Naive thymus-derived CD4-positive, alpha-beta T cell (primary cell): ENCODE measurements around the gene ALDH1A2. TPM values are rescaled to one million over a fixed set of nuclear protein-coding genes. Genes with fewer than 3 reads are reported as not detected.

ENCODE experiments used
- ATAC-seq: fragments of 150-1000 bp; cut with Tn5 transposase; 2 replicates; pipeline ENCODE4 v1.10.0; 2021; ENCODE audit warnings: mild to moderate bottlenecking, moderate library complexity
- CTCF ChIA-PET: fragments of 350-600 bp; sonication (Branson Sonifier 250); formaldehyde crosslinking; loops from one replicate; lab custom pipeline; 2021; ENCODE audit warnings: antibody characterized with exemption; lab: Charles Lee
- POLR2A ChIA-PET: fragments of 350-600 bp; sonication (Branson Sonifier 250); formaldehyde crosslinking; loops from one replicate; lab custom pipeline; 2021; ENCODE audit warnings: antibody characterized with exemption, inconsistent platforms; lab: Charles Lee
- DNase-seq, 9 donors: peaks; one replicate each; pipeline versions ENCODE4 v3.0.0 to v3.0.0-alpha.2; 2020 to 2022; ENCODE audit warnings: mixed read lengths in 1 of 9
- H3K27ac ChIP-seq: one replicate; pipeline ENCODE4 v1.7.0; 2013; ENCODE audit warnings: mild to moderate bottlenecking, low read depth, low read length, moderate library complexity
- H3K27me3 ChIP-seq, 2 donors: one replicate each; pipeline ENCODE4 v1.7.0; 2013; ENCODE audit warnings: low read length in 2 of 2, mild to moderate bottlenecking in 2 of 2, moderate library complexity in 2 of 2; ENCODE audit not compliant: control insufficient read depth in 2 of 2, insufficient read depth in 2 of 2
- H3K36me3 ChIP-seq, 3 experiments: 1 replicate in 2 of 3; 2 replicates in 1 of 3; pipeline ENCODE4 v1.7.0; 2013; ENCODE audit warnings: low read length in 3 of 3, mild to moderate bottlenecking in 3 of 3, moderate library complexity in 1 of 3; ENCODE audit not compliant: insufficient read depth in 3 of 3, control insufficient read depth in 2 of 3
- H3K4me1 ChIP-seq, 2 donors: one replicate each; pipeline ENCODE4 v1.7.0; 2013; ENCODE audit warnings: low read length in 2 of 2, mild to moderate bottlenecking in 2 of 2, moderate library complexity in 1 of 2; ENCODE audit not compliant: control insufficient read depth in 2 of 2, insufficient read depth in 2 of 2
- H3K4me3 ChIP-seq: 2 replicates; pipeline ENCODE4 v1.7.0; 2013; ENCODE audit warnings: mild to moderate bottlenecking, low read length
- H3K9me3 ChIP-seq, 3 experiments: 1 replicate in 2 of 3; 2 replicates in 1 of 3; pipeline ENCODE4 v1.7.0; 2013; ENCODE audit warnings: low read length in 3 of 3; ENCODE audit not compliant: control insufficient read depth in 2 of 3
- H3K27ac Mint-ChIP-seq, 9 donors: one replicate each; pipeline ENCODE4 v1.8.0; 2020 to 2022; ENCODE audit warnings: mixed read lengths in 9 of 9, mild to moderate bottlenecking in 8 of 9, moderate library complexity in 5 of 9, inconsistent platforms in 2 of 9
- H3K27me3 Mint-ChIP-seq, 5 donors: one replicate each; pipeline ENCODE4 v1.8.0; 2021 to 2022; ENCODE audit warnings: mixed read lengths in 5 of 5, mild to moderate bottlenecking in 1 of 5
- H3K36me3 Mint-ChIP-seq, 5 donors: one replicate each; pipeline ENCODE4 v1.8.0; 2020 to 2022; ENCODE audit warnings: mixed read lengths in 5 of 5, mild to moderate bottlenecking in 3 of 5, inconsistent platforms in 1 of 5
- H3K4me1 Mint-ChIP-seq, 7 donors: one replicate each; pipeline ENCODE4 v1.8.0; 2020 to 2022; ENCODE audit warnings: mixed read lengths in 7 of 7, mild to moderate bottlenecking in 3 of 7, inconsistent platforms in 1 of 7
- H3K4me3 Mint-ChIP-seq, 10 donors: one replicate each; pipeline ENCODE4 v1.8.0; 2020 to 2022; ENCODE audit warnings: mild to moderate bottlenecking in 10 of 10, mixed read lengths in 10 of 10, moderate library complexity in 6 of 10, inconsistent platforms in 2 of 10
- H3K9me3 Mint-ChIP-seq, 11 donors: one replicate each; pipeline ENCODE4 v1.8.0; 2020 to 2022; ENCODE audit warnings: mixed read lengths in 11 of 11, mild to moderate bottlenecking in 4 of 11, inconsistent platforms in 1 of 11, moderate library complexity in 1 of 11
- intact Hi-C, 2 donors: fragments of 100-400 bp; cut with micrococcal nuclease; formaldehyde crosslinking; loops; one replicate each; pipeline ENCODE4 v1.15.1; 2023
- polyA plus RNA-seq, 2 donors: library from polyadenylated mRNA; unstranded; fragments of 300-500 nt; fragmentation: Illumina TruSeq; gene quantifications; one replicate each; pipeline ENCODE4 v1.2.3, GENCODE V29; 2021
- total RNA-seq, 6 experiments: library from RNA in 5 of 6; stranded (reverse) in 5 of 6; gene quantifications; 1 replicate in 5 of 6; 2 replicates in 1 of 6; pipeline ENCODE4 v1.2.3 and lab custom pipeline; 2021 to 2026

The ALDH1A2 gene
- total and polyA plus RNA-seq, 7 experiments from 2014 or later: 1.7 TPM; not detected in 6

GRCh38 chr15:57921371-57921770, 144.1 kb downstream of the ALDH1A2 start:
- H3K27me3 Mint-ChIP-seq: peaks cover 11 to 41% (median 16%) of the 10 kb centered on the region in 5 donors
- Histone ChIP-seq H3K9me3 (no peaks in the 10 kb centered on the region), H3K36me3 (no peaks in the 10 kb centered on the region), H3K4me1 (no peaks in the 10 kb centered on the region), H3K27me3 (no peaks in the 10 kb centered on the region), H3K4me3 (no peak overlapping the region), H3K27ac (no peak overlapping the region)
- H3K4me1 Mint-ChIP-seq: no peaks in the 10 kb centered on the region
- POLR2A ChIA-PET: no interaction called here
- H3K27ac Mint-ChIP-seq: no peak overlapping the region
- DNase-seq (no peak), ATAC-seq (no peak)
- CTCF ChIA-PET: no interaction called here
- no peak overlapping the region for H3K4me3 Mint-ChIP-seq
- intact Hi-C loops: no loop called here
- no peaks in the 10 kb centered on the region for H3K9me3 Mint-ChIP-seq
- peaks cover 0 to 3% (median 0%) of the 10 kb centered on the region in 5 donors for H3K36me3 Mint-ChIP-seq

- no peak overlapping the region for H3K4me3 Mint-ChIP-seq
- Histone ChIP-seq H3K4me1 (no peaks in the 10 kb centered on the region), H3K36me3 (no peaks in the 10 kb centered on the region), H3K27ac (no peak overlapping the region), H3K9me3 (no peaks in the 10 kb centered on the region), H3K4me3 (no peak overlapping the region), H3K27me3 (no peaks in the 10 kb centered on the region)
- DNase-seq (no peak), ATAC-seq (no peak)
- intact Hi-C loops: no loop called here
- POLR2A ChIA-PET: no interaction called here
- peaks cover 0 to 3% (median 0%) of the 10 kb centered on the region in 5 donors for H3K36me3 Mint-ChIP-seq
- CTCF ChIA-PET: no interaction called here
- H3K9me3 Mint-ChIP-seq: no peaks in the 10 kb centered on the region
- no peaks in the 10 kb centered on the region for H3K4me1 Mint-ChIP-seq
- H3K27ac Mint-ChIP-seq: no peak overlapping the region
- H3K27me3 Mint-ChIP-seq: peaks cover 9 to 42% (median 16%) of the 10 kb centered on the region in 5 donors
Measured at GRCh38 chr15:57920911-57921310, 144.6 kb downstream of the ALDH1A2 start.

- peaks cover 0 to 3% (median 0%) of the 10 kb centered on the region in 5 donors for H3K36me3 Mint-ChIP-seq
Measured at GRCh38 chr15:57919754-57920153, 145.8 kb downstream of the ALDH1A2 start.

GRCh38 chr15:57917998-57918397, 147.5 kb downstream of the ALDH1A2 start:
- peaks cover 0 to 3% (median 0%) of the 10 kb centered on the region in 5 donors for H3K36me3 Mint-ChIP-seq
- CTCF ChIA-PET: no interaction called here

More at GRCh38 chr15:57919754-57920153, 145.8 kb downstream of the ALDH1A2 start:
- ChIA-PET POLR2A (no interaction called here), CTCF (no interaction called here)
- no peak overlapping the region for H3K4me3 Mint-ChIP-seq
- Histone ChIP-seq H3K36me3 (no peaks in the 10 kb centered on the region), H3K27me3 (no peaks in the 10 kb centered on the region), H3K4me1 (no peaks in the 10 kb centered on the region), H3K4me3 (no peak overlapping the region), H3K27ac (no peak overlapping the region), H3K9me3 (no peaks in the 10 kb centered on the region)
- no peak overlapping the region for H3K27ac Mint-ChIP-seq
- no peaks in the 10 kb centered on the region for H3K9me3 Mint-ChIP-seq
- H3K4me1 Mint-ChIP-seq: no peaks in the 10 kb centered on the region
- intact Hi-C loops: no loop called here
- DNase-seq (no peak), ATAC-seq (no peak)
- peaks cover 5 to 35% (median 16%) of the 10 kb centered on the region in 5 donors for H3K27me3 Mint-ChIP-seq

GRCh38 chr15:57916695-57917094, 148.8 kb downstream of the ALDH1A2 start:
- H3K4me1 ChIP-seq: no peaks in the 10 kb centered on the region
- H3K9me3 ChIP-seq: no peaks in the 10 kb centered on the region
- H3K27me3 ChIP-seq: no peaks in the 10 kb centered on the region
- Mint-ChIP-seq H3K4me1 (no peaks in the 10 kb centered on the region), H3K4me3 (no peak overlapping the region), H3K9me3 (no peaks in the 10 kb centered on the region), H3K27ac (no peak overlapping the region), H3K36me3 (peaks cover 0 to 3% (median 0%) of the 10 kb centered on the region in 5 donors), H3K27me3 (peaks cover 7 to 37% (median 22%) of the 10 kb centered on the region in 5 donors)
- DNase-seq (no peak), ATAC-seq (no peak)
- no peak overlapping the region for H3K27ac ChIP-seq
- ChIA-PET POLR2A (no interaction called here), CTCF (no interaction called here)
- intact Hi-C loops: no loop called here
- H3K36me3 ChIP-seq: no peaks in the 10 kb centered on the region
- H3K4me3 ChIP-seq: no peak overlapping the region

More at GRCh38 chr15:57917998-57918397, 147.5 kb downstream of the ALDH1A2 start:
- no peak overlapping the region for H3K27ac ChIP-seq
- no peak overlapping the region for H3K4me3 Mint-ChIP-seq
- no peak for DNase-seq
- no peaks in the 10 kb centered on the region for H3K27me3 ChIP-seq
- no peaks in the 10 kb centered on the region for H3K36me3 ChIP-seq
- no peaks in the 10 kb centered on the region for H3K9me3 ChIP-seq
- POLR2A ChIA-PET: no interaction called here
- intact Hi-C loops: no loop called here
- no peak overlapping the region for H3K27ac Mint-ChIP-seq
- H3K27me3 Mint-ChIP-seq: peaks cover 7 to 39% (median 20%) of the 10 kb centered on the region in 5 donors
- H3K4me3 ChIP-seq: no peak overlapping the region
- no peaks in the 10 kb centered on the region for H3K4me1 Mint-ChIP-seq
- H3K9me3 Mint-ChIP-seq: no peaks in the 10 kb centered on the region
- H3K4me1 ChIP-seq: no peaks in the 10 kb centered on the region
- no peak for ATAC-seq

- intact Hi-C loops: no loop called here
- no peaks in the 10 kb centered on the region for H3K9me3 Mint-ChIP-seq
- CTCF ChIA-PET: no interaction called here
Measured at GRCh38 chr15:57915827-57916531, 149.5 kb downstream of the ALDH1A2 start.

More at GRCh38 chr15:57915827-57916531, 149.5 kb downstream of the ALDH1A2 start:
- Mint-ChIP-seq H3K36me3 (peaks cover 0 to 3% (median 0%) of the 10 kb centered on the region in 5 donors), H3K4me3 (no peak overlapping the region), H3K27ac (no peak overlapping the region), H3K4me1 (no peaks in the 10 kb centered on the region), H3K27me3 (peaks cover 7 to 37% (median 19%) of the 10 kb centered on the region in 5 donors)
- Histone ChIP-seq H3K9me3 (no peaks in the 10 kb centered on the region), H3K4me3 (no peak overlapping the region), H3K36me3 (no peaks in the 10 kb centered on the region), H3K27ac (no peak overlapping the region), H3K4me1 (no peaks in the 10 kb centered on the region), H3K27me3 (no peaks in the 10 kb centered on the region)
- POLR2A ChIA-PET: no interaction called here
- DNase-seq (no peak), ATAC-seq (no peak)
